ENCODE measurements around the gene CNOT10.

- TF ChIP-seq, protein P1, sequence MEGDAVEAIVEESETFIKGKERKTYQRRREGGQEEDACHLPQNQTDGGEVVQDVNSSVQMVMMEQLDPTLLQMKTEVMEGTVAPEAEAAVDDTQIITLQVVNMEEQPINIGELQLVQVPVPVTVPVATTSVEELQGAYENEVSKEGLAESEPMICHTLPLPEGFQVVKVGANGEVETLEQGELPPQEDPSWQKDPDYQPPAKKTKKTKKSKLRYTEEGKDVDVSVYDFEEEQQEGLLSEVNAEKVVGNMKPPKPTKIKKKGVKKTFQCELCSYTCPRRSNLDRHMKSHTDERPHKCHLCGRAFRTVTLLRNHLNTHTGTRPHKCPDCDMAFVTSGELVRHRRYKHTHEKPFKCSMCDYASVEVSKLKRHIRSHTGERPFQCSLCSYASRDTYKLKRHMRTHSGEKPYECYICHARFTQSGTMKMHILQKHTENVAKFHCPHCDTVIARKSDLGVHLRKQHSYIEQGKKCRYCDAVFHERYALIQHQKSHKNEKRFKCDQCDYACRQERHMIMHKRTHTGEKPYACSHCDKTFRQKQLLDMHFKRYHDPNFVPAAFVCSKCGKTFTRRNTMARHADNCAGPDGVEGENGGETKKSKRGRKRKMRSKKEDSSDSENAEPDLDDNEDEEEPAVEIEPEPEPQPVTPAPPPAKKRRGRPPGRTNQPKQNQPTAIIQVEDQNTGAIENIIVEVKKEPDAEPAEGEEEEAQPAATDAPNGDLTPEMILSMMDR (IDR thresholded peaks at IDR 0.05; ENCODE audit: insufficient read depth, low read length, poor library complexity, severe bottlenecking): no peak
- no peak for TF ChIP-seq EZH2phosphoT487 (conservative IDR thresholded peaks at IDR 0.05; ENCODE audit: low read length)
Observed at GRCh38 chr3:32643816-32644215, 41.2 kb upstream of the CNOT10 start.
